HS-5 (cell line): ENCODE data around the gene ANXA11.
"Not testable (repeated sequence)": the region's sequence is repeated elsewhere in the genome, so short reads cannot be mapped to it uniquely, and the experiment has no call there.

Experiments used
- DNase-seq: peaks from one replicate; pipeline ENCODE4 v3.0.0-alpha.2; 2012; ENCODE audit warnings: low read depth

Gene ANXA11

DNA sequence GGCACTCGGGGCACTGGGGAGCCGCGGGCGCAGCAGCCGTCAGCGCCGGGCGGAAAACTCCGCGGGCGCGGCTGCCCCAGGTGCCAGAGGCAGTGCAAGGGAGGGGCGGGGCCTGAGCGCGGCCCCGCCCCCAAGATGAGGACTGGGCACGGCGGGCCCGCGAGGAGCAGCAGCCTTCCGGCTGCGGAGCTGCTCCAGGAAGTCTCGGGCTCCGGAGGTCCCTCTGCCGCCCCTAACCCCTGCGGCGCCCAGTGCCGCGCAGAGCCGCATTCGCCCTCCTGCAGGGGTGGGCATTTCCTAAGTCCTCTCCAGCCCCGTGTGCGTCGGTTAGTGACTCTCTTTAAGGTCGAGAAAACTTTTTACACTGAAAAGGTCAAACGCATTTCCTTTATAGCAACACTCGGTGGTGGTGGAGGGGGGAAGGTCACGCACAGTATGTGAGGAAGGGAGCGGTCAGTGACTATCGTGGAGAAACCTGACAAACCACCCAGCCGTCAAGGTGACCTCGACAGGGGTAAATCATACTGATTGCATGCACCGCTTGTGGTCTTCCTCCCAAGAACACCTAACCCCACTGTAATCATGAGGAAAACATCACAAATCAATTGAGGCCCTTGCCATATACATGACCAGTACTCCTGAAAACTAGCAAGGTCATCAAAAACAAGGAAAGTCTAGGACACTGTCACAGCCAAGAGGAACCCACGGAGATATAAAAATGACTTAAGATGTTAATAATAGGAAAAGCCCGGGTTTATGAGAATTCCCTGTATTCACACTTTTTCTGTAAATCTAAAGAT lies at the start of gene ANXA11:
ANXA11 (minus strand) TSS at position 61 of the 800 bp plus-strand sequence. CDS start 32,676 bp downstream, outside the sequence.
- DNase-seq = no peak

DNA sequence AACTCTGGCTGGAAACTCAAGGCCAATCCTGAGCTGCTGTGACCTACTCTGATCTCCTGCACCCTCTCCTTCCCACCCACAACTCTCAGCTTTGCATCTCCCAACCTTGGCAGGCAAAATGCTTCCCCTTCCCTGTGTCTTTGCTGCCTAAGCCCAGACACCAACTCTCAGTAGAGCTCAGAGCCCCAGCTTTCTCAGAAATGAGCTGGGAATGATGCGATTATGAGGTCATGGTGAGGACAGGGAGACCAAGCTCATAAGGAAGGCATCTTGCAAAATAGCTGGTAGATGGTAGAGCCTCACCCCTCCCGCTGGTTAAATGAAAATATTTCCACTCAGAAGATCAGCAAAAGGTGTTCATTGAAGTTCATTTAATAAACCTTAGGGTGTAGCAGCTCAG lies 49.4 kb upstream of the ANXA11 start:
- DNase-seq = not testable (repeated sequence)

DNA sequence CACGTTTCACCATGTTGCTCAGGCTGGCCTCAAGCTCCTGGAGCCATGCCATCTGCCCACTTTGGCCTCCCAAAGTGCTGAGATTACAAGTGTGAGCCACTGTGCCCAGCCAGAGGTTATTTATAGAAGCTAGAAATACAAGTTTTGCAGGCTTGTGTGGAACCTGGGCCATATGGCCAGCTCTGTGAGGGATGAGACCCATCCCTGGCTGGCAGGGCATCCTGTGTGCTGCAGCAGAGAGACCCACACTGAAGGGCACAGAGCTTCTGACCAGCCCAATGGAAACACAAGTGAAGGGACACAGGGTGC lies 48.6 kb upstream of the ANXA11 start:
- not testable (repeated sequence) for DNase-seq

DNA sequence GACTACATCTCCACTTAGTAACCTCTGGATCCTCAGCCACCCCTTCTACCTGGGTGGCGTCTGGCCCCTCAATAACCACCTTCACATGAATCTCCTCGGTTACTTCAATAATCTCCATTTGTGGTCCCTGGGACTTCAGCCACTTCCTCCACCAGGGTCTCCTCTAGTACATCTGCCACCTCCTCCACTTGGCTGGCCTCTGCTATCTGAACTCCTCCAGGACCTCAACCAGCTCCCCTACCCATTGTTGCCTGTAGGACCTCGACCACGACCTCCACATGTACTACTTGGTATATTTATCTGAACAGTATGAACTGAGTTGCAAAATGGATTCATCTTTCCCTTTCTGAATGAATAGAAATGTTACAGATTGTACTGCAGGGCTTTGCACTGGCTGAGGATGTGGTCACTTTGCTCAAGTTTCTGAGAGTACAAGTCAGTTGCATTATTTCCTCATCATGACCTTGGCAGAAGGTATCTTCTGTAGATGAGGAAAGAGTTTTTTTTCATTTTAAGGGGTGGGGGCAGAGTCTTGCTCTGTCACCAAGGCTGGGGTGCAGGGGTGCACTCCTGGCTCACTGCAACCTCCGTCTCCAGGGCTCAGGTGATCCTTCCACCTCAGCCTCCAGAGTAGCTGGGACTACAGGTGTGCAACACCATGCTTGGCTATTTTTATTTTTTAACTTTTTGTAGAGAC lies 48.1 kb upstream of the ANXA11 start:
- no peak for DNase-seq

DNA sequence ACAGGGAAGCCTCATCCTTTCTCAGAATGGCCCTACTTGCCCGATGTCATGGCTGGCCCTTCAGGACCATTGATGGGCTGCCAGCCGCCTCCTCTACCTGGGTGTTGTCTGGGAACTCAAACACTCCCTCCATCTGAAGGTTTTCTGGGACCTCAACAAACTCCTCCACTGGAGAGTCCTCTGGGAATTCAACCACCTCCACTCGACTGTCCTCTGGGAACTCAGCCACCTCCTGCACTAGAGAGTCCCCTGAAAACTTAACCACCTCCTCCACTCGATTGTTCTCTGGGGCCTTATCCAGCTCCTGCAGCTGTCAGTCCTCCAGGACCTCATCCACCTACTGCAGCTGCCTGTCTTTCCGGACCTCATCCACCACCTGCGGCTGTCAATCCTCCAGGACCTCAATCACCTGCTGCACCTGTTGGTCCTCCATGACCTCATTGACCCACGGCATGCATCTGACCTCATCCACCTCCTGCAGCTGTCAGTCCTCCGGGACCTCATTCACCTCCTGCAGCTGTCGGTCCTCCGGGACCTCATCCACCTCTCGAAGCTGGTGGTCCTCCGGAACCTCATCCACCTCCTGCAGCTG lies 47.1 kb upstream of the ANXA11 start:
- no peak for DNase-seq

DNA sequence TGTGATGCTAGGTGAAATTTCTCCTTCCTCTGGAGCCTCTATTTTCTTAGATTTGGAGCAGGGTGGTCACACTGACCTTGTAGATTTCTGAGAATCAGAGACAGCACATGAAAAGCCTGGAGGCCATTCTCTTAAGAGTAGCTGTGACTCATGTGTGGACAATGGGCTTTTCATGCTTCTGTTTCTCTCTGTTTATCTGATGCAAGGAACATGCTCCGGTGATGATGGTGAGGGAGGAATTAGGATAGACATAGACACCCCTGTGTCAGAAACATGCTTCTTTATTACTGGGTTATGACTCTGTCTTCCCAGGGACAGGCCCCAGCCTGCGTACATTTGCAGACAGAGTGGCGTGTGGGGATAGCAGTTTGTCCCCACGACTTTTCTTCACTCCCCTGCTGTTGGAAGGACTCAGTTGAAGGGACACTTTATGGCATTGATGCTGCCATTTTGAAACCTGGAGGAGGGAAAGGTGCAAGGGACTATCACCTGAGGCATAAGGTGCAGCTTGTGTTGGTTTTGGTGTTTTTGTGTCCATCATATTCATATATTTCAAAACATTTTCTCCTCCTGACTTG lies 46.5 kb upstream of the ANXA11 start:
- DNase-seq = not testable (repeated sequence)

DNA sequence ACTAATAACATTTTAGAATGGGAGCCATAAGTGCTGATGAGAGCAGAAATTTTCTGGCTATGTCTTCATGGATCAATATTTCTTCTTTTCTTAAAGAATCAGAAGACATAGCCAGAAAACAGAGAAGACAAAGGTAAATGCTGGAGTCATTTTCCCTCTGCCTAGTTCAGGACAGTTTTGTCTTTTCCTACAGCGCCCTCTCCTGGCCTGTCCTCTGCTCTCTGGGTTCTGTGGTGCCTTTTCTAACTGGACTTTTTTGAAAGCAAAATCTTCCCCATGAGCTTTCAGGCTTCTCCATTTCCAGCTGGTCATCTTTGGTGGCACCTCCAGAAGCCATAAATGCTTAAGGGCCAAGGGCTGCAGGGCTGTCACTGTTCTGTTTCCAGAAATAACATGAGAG lies 45.1 kb upstream of the ANXA11 start:
- not testable (repeated sequence) for DNase-seq

DNA sequence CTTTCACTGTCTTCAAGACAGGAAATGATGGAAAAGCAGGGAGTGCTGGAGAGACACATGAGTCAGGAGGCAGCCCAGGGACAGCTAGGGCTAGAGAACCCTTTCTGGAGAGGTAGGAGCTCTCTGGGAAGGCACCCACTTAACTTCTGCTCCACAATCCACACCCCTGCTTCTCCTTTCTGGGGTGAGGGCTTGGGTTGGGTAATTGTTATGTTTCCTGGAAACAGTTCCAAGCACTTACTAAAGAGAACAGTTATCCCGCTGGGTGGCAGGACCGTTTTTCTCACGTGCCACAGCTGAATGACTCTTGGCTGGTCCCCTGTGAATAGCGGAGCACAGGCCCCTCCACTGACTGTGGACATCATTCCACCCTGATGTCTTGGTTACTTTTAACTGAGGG lies 44.6 kb upstream of the ANXA11 start:
- DNase-seq = not testable (repeated sequence)

DNA sequence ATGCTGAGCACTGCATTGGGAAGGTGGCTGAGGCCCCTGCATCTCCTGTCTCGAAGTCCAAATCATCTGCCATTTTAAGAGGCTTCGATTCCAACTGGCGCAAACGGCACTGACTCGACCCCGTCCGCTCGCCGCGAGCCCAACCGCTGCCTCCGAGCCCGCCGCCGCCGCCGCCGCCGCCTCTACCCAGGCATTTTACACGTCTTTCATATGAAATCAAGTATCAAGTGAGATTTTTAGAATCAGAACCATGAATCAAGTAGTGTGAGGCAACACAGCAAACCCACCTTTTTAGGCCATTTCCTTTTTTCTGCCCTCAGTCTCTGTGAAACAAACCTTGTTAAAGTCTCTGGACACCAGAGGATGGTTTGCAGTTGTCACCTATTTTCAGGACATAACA lies 42.3 kb upstream of the ANXA11 start:
- not testable (repeated sequence) for DNase-seq

DNA sequence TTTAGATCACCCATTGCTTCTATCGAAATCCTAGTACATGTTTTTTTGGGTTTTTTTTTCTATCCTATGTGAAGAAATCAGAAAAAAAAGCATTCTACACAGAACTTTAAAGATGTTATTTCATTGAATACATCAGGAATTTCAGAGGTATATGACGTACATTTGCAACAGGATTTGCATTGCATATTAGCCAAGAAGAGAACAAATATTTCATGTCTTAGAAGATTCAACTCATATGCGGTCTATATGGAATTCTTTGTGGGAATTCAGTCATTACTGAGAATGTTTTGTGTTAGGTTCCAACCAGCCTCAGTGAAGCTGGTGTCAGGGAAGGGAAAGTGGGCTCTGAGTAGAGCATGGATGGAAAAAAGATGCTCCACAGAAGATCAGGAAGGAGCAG lies 39.0 kb upstream of the ANXA11 start:
- not testable (repeated sequence) for DNase-seq

DNA sequence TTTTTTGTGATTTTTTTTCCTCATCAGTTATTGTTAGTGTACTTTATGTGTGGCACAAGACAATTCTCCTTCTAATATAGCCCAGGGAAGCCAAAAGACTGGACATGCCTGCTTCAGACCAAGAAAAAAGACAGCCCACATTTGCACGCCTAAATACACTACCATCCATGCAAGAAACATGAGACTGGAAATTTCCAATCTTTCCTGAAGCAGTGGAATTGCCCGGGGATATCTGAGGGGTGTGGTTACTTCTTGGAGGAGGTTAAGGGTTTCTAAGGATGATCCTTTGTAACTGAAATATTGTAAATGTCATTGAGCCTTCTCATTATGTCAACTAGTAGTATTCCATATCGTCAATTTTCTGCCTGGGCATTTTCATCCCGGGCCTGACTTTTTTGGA lies 37.0 kb upstream of the ANXA11 start:
- not testable (repeated sequence) for DNase-seq

DNA sequence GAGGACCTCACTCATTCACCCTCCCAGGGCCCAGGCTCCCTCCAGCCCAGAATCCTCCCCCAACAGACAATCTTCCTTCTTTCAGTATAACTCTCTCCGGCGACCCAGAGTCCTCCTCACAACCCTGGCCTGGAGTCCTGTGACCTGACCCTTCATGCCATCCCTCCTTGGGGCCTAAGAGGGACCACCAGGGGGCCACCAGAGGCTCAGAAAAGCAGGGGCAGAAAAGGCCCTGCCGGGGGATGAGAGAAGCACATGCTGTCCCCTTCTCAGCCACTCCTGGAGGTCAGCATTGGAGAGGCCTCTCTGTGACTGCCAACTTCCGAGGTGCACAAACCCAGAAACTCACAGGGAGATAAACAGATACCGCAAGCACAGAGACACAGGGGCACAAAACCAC lies 31.1 kb upstream of the ANXA11 start:
- not testable (repeated sequence) for DNase-seq

DNA sequence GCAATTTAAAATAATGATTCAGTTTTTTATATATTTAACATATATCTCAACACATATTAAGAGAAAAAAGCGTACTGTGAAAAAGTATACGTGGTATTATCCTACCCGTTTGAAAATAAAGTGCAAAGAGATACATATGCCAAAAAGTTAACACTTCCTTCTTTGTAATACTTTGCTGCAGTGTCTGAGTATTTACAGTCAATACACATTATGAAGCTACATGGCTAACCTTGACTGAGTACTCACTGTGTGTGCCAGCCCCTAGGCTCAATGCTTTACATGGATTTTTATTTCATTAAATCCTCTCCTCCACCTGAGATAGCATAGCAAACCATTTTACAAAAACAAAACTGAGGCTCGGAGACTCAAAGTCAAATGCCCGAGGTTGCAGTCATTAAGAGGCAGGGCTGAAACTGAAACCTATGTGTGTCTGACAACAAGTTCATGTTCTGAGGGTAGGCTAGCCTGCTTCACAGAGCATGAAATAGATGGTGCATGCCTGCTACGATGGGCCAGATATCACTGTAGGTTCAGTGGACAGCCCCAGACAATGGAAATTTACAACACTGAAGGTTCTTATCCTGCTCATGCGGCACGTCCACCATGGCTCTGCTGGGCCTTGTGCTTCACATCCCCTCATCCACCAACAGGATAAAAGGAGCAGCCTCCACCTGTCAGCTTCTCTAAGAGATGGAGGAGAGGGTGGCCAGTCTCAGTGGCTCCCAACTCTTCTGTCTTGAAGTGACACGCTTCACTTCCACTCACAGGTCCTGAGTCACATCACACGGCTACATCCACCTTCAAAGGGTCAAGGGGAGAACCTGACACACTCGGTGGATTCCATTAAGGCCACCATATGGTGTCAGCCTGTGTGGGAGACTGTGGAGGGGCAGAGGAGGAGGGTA lies 29.2 kb upstream of the ANXA11 start:
- DNase-seq = not testable (repeated sequence)

DNA sequence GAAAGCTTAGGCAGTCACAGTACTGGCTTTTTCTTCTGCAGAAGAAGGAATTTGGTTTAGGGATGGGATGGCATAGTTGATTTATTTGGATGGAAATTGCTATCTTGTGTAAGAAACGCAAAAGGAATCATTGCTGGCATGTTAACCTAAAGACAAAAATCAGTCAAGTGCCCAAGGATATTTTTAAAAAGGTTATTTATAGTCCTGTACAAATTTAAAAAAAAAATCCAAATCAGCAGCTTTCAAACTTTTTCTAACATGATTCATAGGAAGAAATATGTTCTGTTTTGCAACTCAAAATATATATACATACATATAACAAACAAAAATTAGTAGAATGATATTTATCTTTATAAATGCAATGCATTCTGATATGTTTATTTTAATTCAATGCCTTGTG lies 28.5 kb upstream of the ANXA11 start:
- DNase-seq = not testable (repeated sequence)

DNA sequence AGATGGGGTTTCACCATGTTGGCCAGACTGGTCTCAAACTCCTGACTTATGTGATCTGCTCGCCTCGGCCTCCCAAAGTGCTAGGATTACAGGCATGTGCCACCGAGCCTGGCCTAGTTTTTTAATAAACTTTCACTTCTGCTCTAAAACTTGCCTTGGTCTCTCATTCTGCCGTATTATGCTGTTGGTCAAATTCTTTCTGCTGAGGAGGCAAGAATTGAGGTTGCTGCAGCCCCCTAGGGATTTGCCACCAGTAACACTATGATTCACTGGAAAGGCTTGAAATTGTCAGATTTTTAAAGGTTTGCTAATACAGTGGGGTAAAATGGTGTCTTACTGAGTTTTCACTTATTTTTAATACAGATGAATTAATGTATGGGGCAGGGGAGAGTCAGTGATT lies 21.4 kb upstream of the ANXA11 start:
- not testable (repeated sequence) for DNase-seq

DNA sequence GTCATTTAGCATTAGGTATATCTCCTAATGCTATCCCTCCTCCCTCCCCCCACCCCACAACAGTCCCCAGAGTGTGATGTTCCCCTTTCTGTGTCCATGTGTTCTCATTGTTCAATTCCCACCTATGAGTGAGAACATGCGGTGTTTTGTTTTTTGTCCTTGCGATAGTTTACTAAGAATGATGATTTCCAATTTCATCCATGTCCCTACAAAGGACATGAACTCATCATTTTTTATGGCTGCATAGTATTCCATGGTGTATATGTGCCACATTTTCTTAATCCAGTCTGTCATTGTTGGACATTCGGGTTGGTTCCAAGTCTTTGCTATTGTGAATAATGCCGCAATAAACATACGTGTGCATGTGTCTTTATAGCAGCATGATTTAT lies 17.7 kb upstream of the ANXA11 start:
- DNase-seq = not testable (repeated sequence)

DNA sequence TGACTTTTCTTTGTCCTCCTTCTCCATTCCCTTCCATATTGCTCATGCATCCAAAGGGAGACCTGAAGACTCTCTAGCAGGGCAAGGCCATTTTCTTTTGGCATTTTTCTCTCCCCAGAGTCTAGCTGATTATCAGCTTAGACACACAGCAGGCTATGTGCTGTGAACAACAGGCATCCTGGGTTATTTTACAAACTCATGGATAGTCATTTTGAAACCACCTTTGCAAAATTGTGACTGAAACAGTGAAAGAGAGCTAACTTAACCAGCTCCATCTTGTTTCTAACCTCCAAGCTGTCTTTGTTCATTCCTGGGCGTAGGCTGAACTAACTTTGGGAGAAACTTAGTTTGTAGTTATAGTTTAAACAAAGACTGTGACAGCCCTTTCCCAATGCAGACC lies 13.5 kb upstream of the ANXA11 start:
- not testable (repeated sequence) for DNase-seq

DNA sequence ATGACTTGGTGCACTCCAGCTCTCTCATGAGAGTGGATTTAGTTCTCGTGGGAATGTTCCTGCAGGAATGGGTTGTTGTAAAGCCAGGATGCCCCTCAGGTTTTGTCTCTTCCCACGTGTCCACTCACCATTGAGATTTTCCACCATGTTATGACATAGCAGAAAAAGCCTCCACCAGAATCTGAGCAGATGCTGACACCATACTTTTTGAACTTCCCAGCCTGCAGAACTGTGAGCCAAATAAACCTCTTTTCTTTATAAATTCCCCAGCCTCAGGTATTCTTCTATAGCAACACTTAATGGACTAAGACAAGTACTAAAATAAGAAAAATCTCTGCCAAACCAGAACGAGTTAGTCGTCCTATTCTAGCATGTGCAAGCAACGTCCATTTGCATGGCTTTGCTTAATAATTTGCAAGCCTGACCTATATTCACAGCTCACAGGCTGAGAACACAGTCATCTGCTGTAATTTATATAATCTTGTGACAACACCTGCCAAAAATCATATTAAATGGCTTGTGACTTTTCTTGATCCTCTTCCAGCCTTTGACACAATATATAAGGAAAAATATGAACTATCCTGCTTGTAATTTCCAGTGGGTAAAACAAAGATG lies 9.1 kb upstream of the ANXA11 start:
- DNase-seq = not testable (repeated sequence)

DNA sequence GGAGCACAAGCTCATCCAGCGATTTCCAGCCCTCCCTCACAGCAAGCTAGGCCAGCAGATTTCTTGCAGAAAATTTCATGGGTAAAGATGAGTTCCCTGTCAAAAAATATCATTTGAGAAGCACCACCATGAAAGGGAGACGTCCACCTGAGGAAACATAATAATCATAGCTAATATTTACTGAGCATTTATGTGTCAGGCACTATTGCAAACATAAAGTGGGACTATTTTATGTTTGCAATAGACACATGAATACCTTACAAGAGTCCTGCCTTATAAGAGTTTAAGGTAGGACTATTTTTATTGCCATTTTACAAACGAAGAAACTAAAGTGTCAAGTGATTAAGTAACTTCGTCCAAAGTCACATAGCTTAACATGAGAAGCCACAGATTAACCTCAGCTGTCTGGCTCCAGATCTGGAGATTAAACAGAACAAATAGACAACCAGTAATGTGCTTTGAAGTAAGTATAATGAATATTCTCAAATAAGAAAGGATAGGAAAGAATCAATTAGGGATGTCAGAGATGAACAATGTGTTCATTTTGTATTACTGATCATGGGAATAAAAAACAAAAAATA lies 7.3 kb upstream of the ANXA11 start:
- DNase-seq = not testable (repeated sequence)

DNA sequence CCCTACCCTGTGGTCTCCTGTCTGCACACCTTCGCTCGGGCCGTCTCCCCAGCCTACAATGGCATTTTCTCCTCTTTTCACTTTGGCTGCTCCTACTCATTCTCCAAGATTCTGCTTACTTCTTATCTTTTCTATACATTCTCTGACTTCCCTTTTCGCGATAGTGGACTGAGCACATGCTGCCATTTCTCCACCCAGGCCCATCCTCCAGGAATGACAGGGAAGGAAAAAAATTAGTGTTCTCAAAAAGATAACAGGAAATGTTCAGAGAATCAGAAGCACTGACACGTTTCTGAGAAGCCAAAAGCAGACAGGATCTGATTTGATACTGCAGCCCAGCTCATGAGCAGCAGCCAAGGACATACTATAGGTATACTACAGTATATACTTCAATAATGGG lies 6.4 kb upstream of the ANXA11 start:
- no peak for DNase-seq

DNA sequence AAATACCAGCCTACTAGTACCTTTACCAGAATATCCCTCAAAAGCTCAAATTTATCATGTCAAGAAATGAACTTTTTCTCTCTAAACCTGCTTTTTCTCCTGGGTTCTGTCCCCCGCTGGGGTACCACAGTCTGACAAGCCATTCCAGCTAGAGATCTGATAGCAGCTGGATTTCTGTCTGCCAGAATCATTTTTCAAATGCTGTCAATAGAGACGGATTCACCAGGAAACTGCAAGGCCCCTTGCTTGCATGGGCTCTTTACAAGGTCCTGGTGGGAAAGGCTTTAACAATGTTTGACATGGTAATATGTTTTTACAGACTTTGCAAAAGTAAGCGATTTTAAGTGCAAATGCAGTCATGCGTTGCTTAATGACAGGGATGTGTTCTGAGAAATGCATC lies 4.9 kb upstream of the ANXA11 start:
- DNase-seq = no peak
